ENCODE measurements around the gene FOXD2.
A peak's percentile ranks its signal among the peaks of the same experiment; 100 is the strongest.

Gene FOXD2

GRCh38 chr1:47417170-47418044, 20.4 kb upstream of the FOXD2 start:
- DNase-seq (ENCODE audit: low read depth in 2 of 2): no peak

GRCh38 chr1:47418122-47418521, 19.7 kb upstream of the FOXD2 start:
- no peak for DNase-seq (ENCODE audit: low read depth in 2 of 2)

DNA sequence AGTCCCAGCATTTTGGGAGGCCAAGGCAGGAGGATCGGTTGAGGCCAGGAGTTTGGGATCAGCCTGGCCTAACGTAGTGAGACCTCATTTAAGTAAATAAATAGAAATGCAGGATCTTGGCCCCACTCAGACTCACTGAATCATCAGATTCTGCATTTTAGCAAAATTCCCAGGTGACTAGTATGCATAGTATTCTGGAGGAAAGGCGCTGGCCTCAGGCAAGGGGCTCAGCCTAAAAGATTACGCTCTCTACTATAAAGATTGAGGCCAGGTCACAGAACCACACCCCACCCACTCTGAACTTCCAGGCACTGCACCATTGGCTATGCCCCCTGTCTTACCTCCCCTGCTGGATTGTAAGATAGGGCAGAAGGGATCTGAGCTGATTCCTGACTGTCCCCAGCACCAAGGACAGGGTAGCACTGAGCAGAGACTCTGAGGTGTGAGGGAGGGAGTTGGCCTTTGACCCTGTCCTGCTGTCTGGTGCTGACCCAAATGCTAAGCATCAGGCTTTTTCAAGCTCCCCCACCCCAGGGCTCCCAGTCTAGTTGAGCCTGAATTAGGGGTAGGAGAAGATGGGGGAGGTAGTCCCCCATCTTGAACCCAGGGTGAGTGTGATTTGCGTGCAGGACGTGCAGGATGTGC, 19.0 kb upstream of the FOXD2 start:
- DNase-seq (ENCODE audit: low read depth in 2 of 2): no peak

DNA sequence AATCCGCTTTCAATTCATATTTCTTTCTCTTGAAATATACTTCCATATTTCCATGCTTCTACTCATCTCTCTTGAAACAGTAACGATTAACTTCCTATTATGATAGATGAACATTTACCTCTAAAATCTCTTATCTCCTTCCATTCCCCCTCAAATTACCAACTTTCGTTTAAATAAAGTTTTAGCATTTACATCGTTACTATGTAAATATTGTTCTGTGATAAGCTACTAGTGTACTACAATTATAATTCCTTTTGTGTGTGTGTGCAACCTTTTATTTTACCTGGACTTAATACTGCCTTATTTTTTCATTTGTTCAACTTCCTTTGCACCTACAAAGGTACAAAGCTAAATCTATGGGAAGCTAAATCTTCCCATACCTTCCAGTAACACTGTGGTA, 17.3 kb upstream of the FOXD2 start:
- DNase-seq (ENCODE audit: low read depth in 2 of 2): no peak

- DNase-seq (ENCODE audit: low read depth in 2 of 2): no peak
Observed at GRCh38 chr1:47423872-47424271, 14.0 kb upstream of the FOXD2 start.

DNA sequence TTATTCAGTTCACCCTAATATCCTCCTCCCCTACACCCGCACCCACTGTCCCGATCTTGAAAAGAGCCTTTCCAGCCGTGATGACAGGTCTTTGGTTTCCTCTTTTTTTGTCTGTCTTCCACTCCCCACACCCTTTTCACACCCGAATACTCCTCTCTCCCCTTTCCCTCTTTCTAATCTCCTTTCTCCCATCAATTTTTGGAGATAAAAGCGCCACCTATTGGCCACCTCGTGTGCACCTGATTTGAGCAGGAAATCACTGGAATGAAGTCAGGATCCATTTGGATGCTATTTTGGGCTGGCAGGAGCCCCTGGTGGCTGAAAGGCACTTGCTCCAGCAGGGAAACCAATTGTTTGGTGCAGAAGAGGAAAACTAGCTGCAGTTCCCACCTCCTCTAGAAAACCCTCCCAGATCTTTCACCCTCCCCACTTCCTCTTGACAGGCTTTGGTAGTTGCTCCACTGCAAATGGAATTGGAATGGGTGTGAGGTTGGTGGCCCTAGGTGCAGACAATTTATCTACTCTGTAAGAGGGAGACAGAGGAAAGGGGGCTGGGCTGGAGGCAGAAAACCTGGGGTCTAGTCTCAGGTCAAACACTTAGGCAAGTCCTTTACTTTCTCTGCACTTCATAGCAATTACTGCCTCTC, 13.4 kb upstream of the FOXD2 start:
- no peak for DNase-seq (ENCODE audit: low read depth in 2 of 2)

- DNase-seq (ENCODE audit: low read depth in 2 of 2): no peak
Observed at GRCh38 chr1:47431534-47431933, 6.3 kb upstream of the FOXD2 start.

GRCh38 chr1:47432071-47433036, 5.5 kb upstream of the FOXD2 start:
- no peak for DNase-seq (ENCODE audit: low read depth in 2 of 2)

- DNase-seq (ENCODE audit: low read depth in 2 of 2): no peak
Observed at GRCh38 chr1:47433037-47433421, 4.8 kb upstream of the FOXD2 start.

DNA sequence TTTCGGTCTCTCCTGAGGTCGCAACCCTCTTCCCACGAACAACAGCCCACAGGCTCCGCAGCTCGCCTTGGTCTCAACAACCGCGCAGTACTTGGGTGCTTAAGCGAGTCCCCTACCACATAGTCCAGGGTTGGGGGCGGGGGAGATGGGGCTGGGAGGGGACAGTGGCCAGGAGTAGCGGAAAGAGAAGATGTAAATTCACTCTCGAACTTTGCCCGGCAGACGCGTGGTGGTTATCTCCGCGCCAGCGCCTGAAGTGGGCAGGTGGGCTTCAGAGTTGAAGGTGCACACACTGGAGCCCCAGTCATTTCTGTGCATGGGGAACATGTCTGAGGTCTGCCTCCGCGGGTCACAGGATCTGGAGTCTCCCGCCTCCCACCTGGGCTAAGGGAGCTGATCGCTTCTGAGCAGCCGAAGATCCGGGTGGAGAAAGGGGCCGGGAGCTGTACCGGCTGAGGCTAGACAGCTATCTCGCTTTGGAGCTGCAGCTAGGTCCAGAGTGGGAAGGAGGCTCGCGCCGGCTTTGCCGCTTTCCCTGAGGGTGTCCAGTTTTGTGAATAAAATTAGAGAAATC, 4.3 kb upstream of the FOXD2 start:
- no peak for DNase-seq (ENCODE audit: low read depth in 2 of 2)

GRCh38 chr1:47434051-47434842, 3.6 kb upstream of the FOXD2 start:
- DNase-seq (ENCODE audit: low read depth in 2 of 2): no peak

- DNase-seq (ENCODE audit: low read depth in 2 of 2): no peak
Observed at GRCh38 chr1:47435506-47436303, 2.1 kb upstream of the FOXD2 start.

- peak; percentile 52 to 55 for DNase-seq (ENCODE audit: low read depth in 2 of 2)
Observed at GRCh38 chr1:47436304-47436978, 1.4 kb upstream of the FOXD2 start.

DNA sequence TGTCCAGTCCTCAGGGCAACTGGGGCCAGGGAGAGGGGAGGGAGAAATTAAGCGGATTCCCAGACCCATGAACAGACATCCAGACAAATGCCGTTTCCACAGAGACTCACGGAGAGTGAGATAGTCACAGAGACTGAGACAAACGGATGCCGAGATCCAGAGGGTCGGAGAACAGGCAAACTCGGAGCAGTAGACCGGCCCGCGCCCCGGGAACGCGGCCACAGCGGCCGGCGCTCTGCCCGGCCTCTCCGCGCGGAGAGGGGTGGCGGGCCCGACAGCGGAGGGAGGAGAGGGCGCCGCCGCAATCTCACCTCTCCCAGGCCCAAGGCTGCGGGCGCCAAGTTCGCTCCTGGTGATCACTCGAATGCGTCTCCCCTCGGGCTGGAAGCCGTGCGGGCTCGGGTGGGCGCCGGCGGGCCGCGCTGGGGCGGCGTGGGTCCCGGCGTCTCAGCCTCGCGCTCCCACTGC, 831 bp upstream of the FOXD2 start:
- DNase-seq (ENCODE audit: low read depth in 2 of 2): no peak

DNA sequence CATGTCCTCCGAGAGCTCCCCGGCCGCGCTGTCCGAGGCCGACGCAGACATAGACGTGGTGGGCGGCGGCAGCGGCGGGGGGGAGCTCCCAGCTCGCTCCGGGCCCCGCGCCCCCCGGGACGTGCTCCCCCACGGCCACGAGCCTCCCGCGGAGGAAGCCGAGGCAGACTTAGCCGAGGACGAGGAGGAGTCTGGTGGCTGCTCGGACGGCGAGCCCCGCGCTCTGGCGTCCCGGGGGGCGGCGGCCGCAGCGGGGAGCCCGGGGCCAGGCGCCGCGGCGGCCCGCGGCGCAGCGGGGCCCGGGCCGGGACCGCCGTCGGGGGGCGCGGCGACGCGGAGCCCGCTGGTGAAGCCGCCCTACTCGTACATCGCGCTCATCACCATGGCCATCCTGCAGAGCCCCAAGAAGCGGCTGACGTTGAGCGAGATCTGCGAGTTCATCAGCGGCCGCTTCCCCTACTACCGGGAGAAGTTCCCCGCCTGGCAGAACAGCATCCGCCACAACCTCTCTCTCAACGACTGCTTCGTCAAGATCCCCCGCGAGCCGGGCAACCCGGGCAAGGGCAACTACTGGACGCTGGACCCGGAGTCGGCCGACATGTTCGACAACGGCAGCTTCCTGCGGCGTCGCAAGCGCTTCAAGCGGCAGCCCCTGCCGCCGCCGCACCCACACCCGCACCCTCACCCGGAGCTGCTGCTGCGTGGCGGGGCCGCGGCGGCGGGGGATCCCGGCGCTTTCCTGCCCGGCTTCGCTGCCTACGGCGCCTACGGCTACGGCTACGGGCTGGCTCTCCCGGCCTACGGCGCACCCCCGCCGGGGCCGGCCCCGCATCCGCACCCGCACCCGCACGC, 547 bp downstream of the FOXD2 start:
- DNase-seq (ENCODE audit: low read depth in 2 of 2): no peak

GRCh38 chr1:47439017-47439818, 1.4 kb downstream of the FOXD2 start:
- no peak for DNase-seq (ENCODE audit: low read depth in 2 of 2)
